Measurements from ENCODE around the gene SAP30L. TPM values are rescaled to one million over a fixed set of nuclear protein-coding genes. Genes with fewer than 3 reads are reported as not detected.

The SAP30L gene
- total and polyA plus RNA-seq, 2 of the 4 experiments (the other 2 are of a cell fraction): 9.7 to 17.6 TPM

GRCh38 chr5:154474396-154475334, 28.9 kb downstream of the SAP30L start:
- ChIA-PET POLR2A (ENCODE audit: unreplicated experiment) (no interaction called here), CTCF (no interaction called here)
- intact Hi-C loops (cut with micrococcal nuclease) (no loop called here), dilution Hi-C loops (cut with HindIII; ENCODE audit: low sequenced_read_pairs, unreplicated experiment) (no loop called here), in situ Hi-C loops (cut with MboI; ENCODE audit: low sequenced_read_pairs) (loop anchor here (25.0 kb wide), 1 partner anchor 338 kb away; no protein-coding TSS in a partner anchor)
- H3K27ac ChIP-seq (ENCODE audit: insufficient read depth, low read length): no peak overlapping the region
- H3K18ac ChIP-seq (ENCODE audit: low read depth, low read length): no peak overlapping the region
- no peak overlapping the region for H3K4ac ChIP-seq (ENCODE audit: low read depth, low read length)
- no peak overlapping the region for H2AK5ac ChIP-seq (ENCODE audit: low read depth, low read length)
- H3K14ac ChIP-seq (replicated peaks; ENCODE audit: low read depth, low read length): no peak overlapping the region
- no peak overlapping the region for H3K4me2 ChIP-seq (ENCODE audit: low read depth, low read length)
- H3K9ac ChIP-seq (ENCODE audit: low read depth, low read length): no peak overlapping the region
- H4K8ac ChIP-seq (ENCODE audit: low read depth in 2 of 2, low read length in 2 of 2): no peak overlapping the region
- H2BK120ac ChIP-seq (ENCODE audit: low read depth, low read length): no peak overlapping the region
- H4K91ac ChIP-seq (ENCODE audit: insufficient read depth, low read depth, low read length): no peak overlapping the region
- H3K27me3 ChIP-seq (ENCODE audit: control insufficient read depth, insufficient read depth, low read length): peaks cover 90% of the 10 kb centered on the region
- no TSS peak for BruUV-seq (replicated peaks)
- DNase-seq: no peak
- ATAC-seq (ENCODE audit: low read depth): no peak
- no peak overlapping the region for H3K4me3 ChIP-seq (ENCODE audit: insufficient read depth, low read depth, low read length)
- no peaks in the 10 kb centered on the region for H3K9me1 ChIP-seq (ENCODE audit: insufficient read depth, low read length)
- H2BK5ac ChIP-seq (ENCODE audit: low read depth, low read length, poor library complexity, severe bottlenecking): no peak overlapping the region
- H3K36me3 ChIP-seq (ENCODE audit: control insufficient read depth, insufficient read depth, low read length): no peaks in the 10 kb centered on the region
- WGBS, 2 experiments (ENCODE audit: extremely low coverage in 2 of 2, insufficient read length in 1 of 2): no CpG with 5 or more reads among the region's 17 CpGs
- no peak overlapping the region for H2BK20ac ChIP-seq (ENCODE audit: low read depth, low read length)
- no peak overlapping the region for H3K23ac ChIP-seq (ENCODE audit: low read depth, low read length)
- peaks cover 16% of the 10 kb centered on the region; the same call in 1 of the 2 replicates for H4K20me1 ChIP-seq (ENCODE audit: insufficient read depth, low read length)
- H2AFZ ChIP-seq (replicated peaks; ENCODE audit: low read length, poor library complexity): no peak overlapping the region
- peaks cover 11% of the 10 kb centered on the region; the same call in 1 of the 2 replicates for H3K9me3 ChIP-seq (ENCODE audit: control insufficient read depth, insufficient read depth, low read length)
- peaks cover 4% of the 10 kb centered on the region; the same call in 1 of the 2 replicates for H3K4me1 ChIP-seq (ENCODE audit: control insufficient read depth, insufficient read depth, low read length)
- no peak overlapping the region for H2BK15ac ChIP-seq (ENCODE audit: low read depth, low read length)
- H3K79me1 ChIP-seq (ENCODE audit: low read depth in 1 of 2, low read length in 2 of 2): no peaks in the 10 kb centered on the region
- no peak overlapping the region for H4K5ac ChIP-seq (ENCODE audit: low read depth, low read length)
- no peak overlapping the region for H2AK9ac ChIP-seq (replicated peaks; ENCODE audit: low read depth, low read length, poor library complexity)
- no peak overlapping the region for H3K56ac ChIP-seq (ENCODE audit: extremely low read depth, insufficient read depth, low read length)
- TF ChIP-seq FOS (IDR thresholded peaks at IDR 0.05; ENCODE audit: low read depth, low read length): no peak
- TF ChIP-seq POLR2A (IDR thresholded peaks at IDR 0.05; ENCODE audit: low read depth, low read length): no peak
- no peak for TF ChIP-seq MAZ (IDR thresholded peaks at IDR 0.05; ENCODE audit: borderline replicate concordance, low read depth, low read length)
- no peak for TF ChIP-seq RCOR1 (IDR thresholded peaks at IDR 0.05; ENCODE audit: insufficient replicate concordance, low read length)
- no peak for TF ChIP-seq CEBPB (IDR thresholded peaks at IDR 0.05; ENCODE audit: low read depth, low read length)
- no peak for TF ChIP-seq ELK1 (IDR thresholded peaks at IDR 0.05; ENCODE audit: borderline replicate concordance, low read depth, low read length)
- TF ChIP-seq SMC3 (IDR thresholded peaks at IDR 0.05; ENCODE audit: low read depth, low read length): no peak
- no peak for TF ChIP-seq RAD21 (IDR thresholded peaks at IDR 0.05; ENCODE audit: low read length)
- no peak for TF ChIP-seq CHD1 (IDR thresholded peaks at IDR 0.05; ENCODE audit: low read depth, low read length)
- TF ChIP-seq CTCF (conservative IDR thresholded peaks at IDR 0.05; ENCODE audit: low read depth, low read length): no peak
- TF ChIP-seq MAFK (IDR thresholded peaks at IDR 0.05; ENCODE audit: low read depth, low read length): no peak
- TF ChIP-seq RFX5 (IDR thresholded peaks at IDR 0.05; ENCODE audit: low read depth, low read length): no peak
- no peak for TF ChIP-seq MXI1 (IDR thresholded peaks at IDR 0.05; ENCODE audit: borderline replicate concordance, low read depth, low read length)
- TF ChIP-seq NFE2L2 (IDR thresholded peaks at IDR 0.05; ENCODE audit: low read depth, low read length): no peak

All from IMR-90 (cell line).